Measurements from ENCODE around the gene ALPP. TPM values are rescaled to one million over a fixed set of nuclear protein-coding genes. Genes with fewer than 3 reads are reported as not detected.

ALPP gene
- total and polyA plus RNA-seq, 2 of the 13 experiments (the other 11 are each of a cell fraction or from before 2014, with no cell fraction given), result not detected

DNA sequence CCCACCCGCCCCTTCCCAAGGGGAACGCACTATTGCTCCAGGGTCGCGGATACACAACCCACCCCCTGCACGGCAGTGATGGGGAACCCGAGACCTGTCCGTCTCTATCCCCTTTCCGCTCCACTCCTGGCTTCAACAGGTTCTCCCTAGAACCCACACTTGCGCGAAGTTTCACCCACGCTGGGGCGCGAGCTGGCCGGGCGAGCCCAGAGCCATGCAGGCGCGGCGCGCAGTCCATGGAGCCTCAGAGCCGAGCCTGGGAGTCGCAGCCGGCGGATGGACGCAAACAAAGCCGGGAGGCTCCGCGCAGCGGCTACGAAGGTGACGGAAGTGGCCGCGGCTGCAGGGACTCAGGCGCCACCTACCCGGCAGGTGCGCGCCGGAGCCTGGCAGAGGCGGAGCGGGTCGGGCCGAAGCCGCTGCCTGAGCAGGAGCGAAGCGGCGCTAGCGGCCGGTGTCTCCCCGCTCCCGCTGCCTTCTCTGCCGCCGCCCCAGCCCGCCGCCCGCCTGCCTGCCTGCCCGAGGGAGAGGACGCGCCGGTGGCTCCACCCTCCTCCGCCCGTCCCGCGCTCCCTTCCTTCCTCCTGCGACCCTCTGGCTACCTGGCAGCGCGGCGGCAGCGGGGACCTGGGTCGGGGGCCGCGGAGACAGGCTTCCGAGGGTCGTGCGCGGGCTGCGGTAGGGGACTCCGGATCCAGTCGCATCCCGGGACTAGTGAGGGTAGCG, 42.1 kb downstream of the ALPP start (continued):
- TF ChIP-seq MED13 (CRISPR knock-in tag; IDR thresholded peaks at IDR 0.05) (no peak), GATAD1 (CRISPR knock-in tag; IDR thresholded peaks at IDR 0.05) (no peak), KAT8 (CRISPR knock-in tag; IDR thresholded peaks at IDR 0.05) (no peak), ZNF20 (CRISPR knock-in tag; IDR thresholded peaks at IDR 0.05) (no peak), HNRNPLL (IDR thresholded peaks at IDR 0.05; ENCODE audit: low read depth, low read length, poor library complexity, severe bottlenecking) (peak; percentile 100), MEF2D (CRISPR knock-in tag; IDR thresholded peaks at IDR 0.05) (no peak), CBX2 (IDR thresholded peaks at IDR 0.05; ENCODE audit: low read depth, low read length) (no peak), CBX2 (CRISPR knock-in tag; IDR thresholded peaks at IDR 0.05; ENCODE audit: low read depth) (no peak), ZNF761 (CRISPR knock-in tag; conservative IDR thresholded peaks at IDR 0.05) (0 out of 2 replicates have a peak, but pooled peaks have one; percentile 37), ZNF510 (CRISPR knock-in tag; IDR thresholded peaks at IDR 0.05; ENCODE audit: low read depth) (no peak), ETV6 (CRISPR knock-in tag; conservative IDR thresholded peaks at IDR 0.05) (peak; percentile 68; the same call in 1 of the 2 replicates), MTA1 (CRISPR knock-in tag; IDR thresholded peaks at IDR 0.05; ENCODE audit: borderline replicate concordance) (peak; percentile 53; the same call in 1 of the 2 replicates), ZSCAN21 (CRISPR knock-in tag; IDR thresholded peaks at IDR 0.05; ENCODE audit: borderline replicate concordance) (no peak), SALL2 (CRISPR knock-in tag; IDR thresholded peaks at IDR 0.05) (no peak), STAG1 (CRISPR knock-in tag; IDR thresholded peaks at IDR 0.05) (peak; percentile 22; the same call in 1 of the 2 replicates), BHLHE40 (IDR thresholded peaks at IDR 0.05; ENCODE audit: low read length) (no peak), JUNB (CRISPR knock-in tag; IDR thresholded peaks at IDR 0.05; ENCODE audit: borderline replicate concordance) (no peak), RCOR2 (CRISPR knock-in tag; IDR thresholded peaks at IDR 0.05) (no peak), ZNF292 (CRISPR knock-in tag; IDR thresholded peaks at IDR 0.05; ENCODE audit: borderline replicate concordance, low read depth) (no peak)
- TF ChIP-seq, protein P1, sequence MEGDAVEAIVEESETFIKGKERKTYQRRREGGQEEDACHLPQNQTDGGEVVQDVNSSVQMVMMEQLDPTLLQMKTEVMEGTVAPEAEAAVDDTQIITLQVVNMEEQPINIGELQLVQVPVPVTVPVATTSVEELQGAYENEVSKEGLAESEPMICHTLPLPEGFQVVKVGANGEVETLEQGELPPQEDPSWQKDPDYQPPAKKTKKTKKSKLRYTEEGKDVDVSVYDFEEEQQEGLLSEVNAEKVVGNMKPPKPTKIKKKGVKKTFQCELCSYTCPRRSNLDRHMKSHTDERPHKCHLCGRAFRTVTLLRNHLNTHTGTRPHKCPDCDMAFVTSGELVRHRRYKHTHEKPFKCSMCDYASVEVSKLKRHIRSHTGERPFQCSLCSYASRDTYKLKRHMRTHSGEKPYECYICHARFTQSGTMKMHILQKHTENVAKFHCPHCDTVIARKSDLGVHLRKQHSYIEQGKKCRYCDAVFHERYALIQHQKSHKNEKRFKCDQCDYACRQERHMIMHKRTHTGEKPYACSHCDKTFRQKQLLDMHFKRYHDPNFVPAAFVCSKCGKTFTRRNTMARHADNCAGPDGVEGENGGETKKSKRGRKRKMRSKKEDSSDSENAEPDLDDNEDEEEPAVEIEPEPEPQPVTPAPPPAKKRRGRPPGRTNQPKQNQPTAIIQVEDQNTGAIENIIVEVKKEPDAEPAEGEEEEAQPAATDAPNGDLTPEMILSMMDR (CRISPR knock-in tag; IDR thresholded peaks at IDR 0.05), result peak; percentile 52
- TF ChIP-seq, protein P2, sequence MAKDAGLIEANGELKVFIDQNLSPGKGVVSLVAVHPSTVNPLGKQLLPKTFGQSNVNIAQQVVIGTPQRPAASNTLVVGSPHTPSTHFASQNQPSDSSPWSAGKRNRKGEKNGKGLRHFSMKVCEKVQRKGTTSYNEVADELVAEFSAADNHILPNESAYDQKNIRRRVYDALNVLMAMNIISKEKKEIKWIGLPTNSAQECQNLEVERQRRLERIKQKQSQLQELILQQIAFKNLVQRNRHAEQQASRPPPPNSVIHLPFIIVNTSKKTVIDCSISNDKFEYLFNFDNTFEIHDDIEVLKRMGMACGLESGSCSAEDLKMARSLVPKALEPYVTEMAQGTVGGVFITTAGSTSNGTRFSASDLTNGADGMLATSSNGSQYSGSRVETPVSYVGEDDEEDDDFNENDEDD (CRISPR knock-in tag; IDR thresholded peaks at IDR 0.05; ENCODE audit: borderline replicate concordance), result peak; percentile 63; the same call in 1 of the 2 replicates
- TF ChIP-seq, protein P3, sequence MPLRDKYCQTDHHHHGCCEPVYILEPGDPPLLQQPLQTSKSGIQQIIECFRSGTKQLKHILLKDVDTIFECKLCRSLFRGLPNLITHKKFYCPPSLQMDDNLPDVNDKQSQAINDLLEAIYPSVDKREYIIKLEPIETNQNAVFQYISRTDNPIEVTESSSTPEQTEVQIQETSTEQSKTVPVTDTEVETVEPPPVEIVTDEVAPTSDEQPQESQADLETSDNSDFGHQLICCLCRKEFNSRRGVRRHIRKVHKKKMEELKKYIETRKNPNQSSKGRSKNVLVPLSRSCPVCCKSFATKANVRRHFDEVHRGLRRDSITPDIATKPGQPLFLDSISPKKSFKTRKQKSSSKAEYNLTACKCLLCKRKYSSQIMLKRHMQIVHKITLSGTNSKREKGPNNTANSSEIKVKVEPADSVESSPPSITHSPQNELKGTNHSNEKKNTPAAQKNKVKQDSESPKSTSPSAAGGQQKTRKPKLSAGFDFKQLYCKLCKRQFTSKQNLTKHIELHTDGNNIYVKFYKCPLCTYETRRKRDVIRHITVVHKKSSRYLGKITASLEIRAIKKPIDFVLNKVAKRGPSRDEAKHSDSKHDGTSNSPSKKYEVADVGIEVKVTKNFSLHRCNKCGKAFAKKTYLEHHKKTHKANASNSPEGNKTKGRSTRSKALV (CRISPR knock-in tag; IDR thresholded peaks at IDR 0.05), result peak; percentile 99
- TF ChIP-seq, protein P4, sequence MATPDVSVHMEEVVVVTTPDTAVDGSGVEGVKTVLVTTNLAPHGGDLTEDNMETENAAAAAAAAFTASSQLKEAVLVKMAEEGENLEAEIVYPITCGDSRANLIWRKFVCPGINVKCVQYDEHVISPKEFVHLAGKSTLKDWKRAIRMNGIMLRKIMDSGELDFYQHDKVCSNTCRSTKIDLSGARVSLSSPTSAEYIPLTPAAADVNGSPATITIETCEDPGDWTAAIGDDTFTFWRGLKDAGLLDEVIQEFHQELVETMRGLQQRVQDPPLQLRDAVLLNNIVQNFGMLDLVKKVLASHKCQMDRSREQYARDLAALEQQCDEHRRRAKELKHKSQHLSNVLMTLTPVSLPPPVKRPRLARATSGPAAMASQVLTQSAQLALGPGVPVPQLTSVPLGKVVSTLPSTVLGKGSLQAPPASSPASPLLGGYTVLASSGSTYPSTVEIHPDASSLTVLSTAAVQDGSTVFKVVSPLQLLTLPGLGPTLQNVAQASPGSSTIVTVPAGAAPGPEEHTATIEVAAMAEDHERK (CRISPR knock-in tag; IDR thresholded peaks at IDR 0.05; ENCODE audit: low read depth), result no peak
